ENCODE measurements around the gene CYBRD1.

CYBRD1 gene

DNA sequence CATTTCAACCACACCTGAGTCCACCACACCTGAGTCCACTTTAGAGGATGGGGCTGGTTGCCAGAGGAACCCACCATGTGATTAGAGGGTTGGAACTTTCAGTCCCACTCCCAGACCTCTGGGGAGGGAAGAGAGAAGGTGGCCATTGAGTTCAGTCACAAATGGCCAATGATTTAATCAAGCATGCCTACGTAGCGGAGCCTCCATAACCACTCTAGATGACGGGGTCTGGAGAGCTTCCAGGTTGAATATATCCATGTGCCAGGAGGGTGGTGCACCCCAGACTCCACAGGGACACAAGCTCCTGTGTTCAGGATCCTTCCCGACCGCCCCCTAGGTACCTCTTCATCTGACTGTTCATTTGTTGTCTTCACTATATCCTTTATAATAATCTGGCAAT, 53.3 kb downstream of the CYBRD1 start:
- Histone ChIP-seq H3K27me3 (ENCODE audit: control insufficient read depth in 1 of 2, insufficient read depth in 2 of 2, low read length in 2 of 2) (peaks cover 0 to 2% of the 10 kb centered on the region in 2 donors), H3K9ac (ENCODE audit: low read length in 2 of 2) (no peak overlapping the region), H3K4me3 (ENCODE audit: low read length in 2 of 2) (no peak overlapping the region), H3K4me1 (ENCODE audit: control insufficient read depth, insufficient read depth, low read length) (no peaks in the 10 kb centered on the region), H3K27ac (ENCODE audit: low read length) (no peak overlapping the region), H3K36me3 (ENCODE audit: control insufficient read depth in 2 of 2, insufficient read depth in 2 of 2, low read length in 2 of 2) (no peaks in the 10 kb centered on the region), H3K9me3 (ENCODE audit: control insufficient read depth in 2 of 2, low read length in 2 of 2) (no peaks in the 10 kb centered on the region)

DNA sequence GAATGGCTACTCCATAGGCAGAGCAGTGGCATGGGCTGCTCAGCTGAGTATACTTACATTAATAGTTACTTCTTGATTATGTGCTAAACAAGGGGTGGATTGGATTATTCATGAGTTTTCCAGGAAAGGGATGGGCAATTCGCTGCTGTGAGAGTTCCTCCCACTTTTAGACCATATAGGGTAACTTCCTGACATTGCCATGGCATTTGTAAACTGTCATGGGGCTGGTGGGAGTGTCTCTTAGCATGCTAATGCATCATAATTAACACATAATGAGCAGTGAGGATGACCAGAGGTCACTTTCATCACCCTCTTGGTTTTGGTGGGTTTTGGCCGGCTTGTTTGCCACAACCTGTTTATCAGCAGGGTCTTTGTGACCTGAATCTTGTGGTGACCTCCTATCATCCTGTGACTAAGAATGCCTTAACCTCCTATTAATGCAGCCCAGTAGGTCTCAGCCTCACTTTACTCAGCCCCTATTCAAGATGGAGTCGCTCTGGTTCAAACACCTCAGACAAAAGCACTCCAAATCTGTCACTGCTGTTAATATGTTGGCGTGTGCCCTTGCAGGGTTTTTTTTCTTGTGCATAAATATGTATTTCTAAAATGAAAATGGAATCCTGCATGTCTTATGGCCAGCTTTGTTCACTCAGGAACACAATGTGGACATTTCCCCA, 56.0 kb downstream of the CYBRD1 start:
- no peak overlapping the region for H3K9ac ChIP-seq (ENCODE audit: low read length in 2 of 2)
- no peaks in the 10 kb centered on the region for H3K4me1 ChIP-seq (ENCODE audit: control insufficient read depth, insufficient read depth, low read length)
- H3K27me3 ChIP-seq (ENCODE audit: control insufficient read depth in 1 of 2, insufficient read depth in 2 of 2, low read length in 2 of 2) = peaks cover 0 to 2% of the 10 kb centered on the region in 2 donors
- H3K27ac ChIP-seq (ENCODE audit: low read length) = no peak overlapping the region
- no peaks in the 10 kb centered on the region for H3K9me3 ChIP-seq (ENCODE audit: control insufficient read depth in 2 of 2, low read length in 2 of 2)
- no peaks in the 10 kb centered on the region for H3K36me3 ChIP-seq (ENCODE audit: control insufficient read depth in 2 of 2, insufficient read depth in 2 of 2, low read length in 2 of 2)
- H3K4me3 ChIP-seq (ENCODE audit: low read length in 2 of 2) = no peak overlapping the region

DNA sequence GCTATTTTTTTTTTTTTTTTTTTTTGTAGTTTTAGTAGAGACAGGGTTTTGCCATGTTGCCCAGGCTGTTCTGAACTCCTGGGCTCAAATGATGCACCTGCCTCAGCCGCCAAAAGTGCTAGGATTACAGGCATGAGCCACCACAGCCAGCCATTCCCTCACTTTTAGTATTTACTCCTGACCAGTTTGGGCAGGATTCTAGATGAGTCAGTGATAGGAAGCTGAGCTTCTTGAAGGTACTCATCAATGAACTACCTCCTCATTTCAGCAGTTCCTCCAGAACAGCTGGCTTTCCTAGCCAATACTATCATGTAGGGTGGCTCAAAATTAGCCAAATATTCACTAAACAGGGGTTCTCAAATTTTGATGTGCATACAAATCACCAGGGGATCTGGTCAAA, 57.2 kb downstream of the CYBRD1 start:
- H3K27ac ChIP-seq (ENCODE audit: low read length) = no peak overlapping the region
- H3K4me3 ChIP-seq (ENCODE audit: low read length in 2 of 2) = no peak overlapping the region
- peaks cover 0 to 2% of the 10 kb centered on the region in 2 donors for H3K27me3 ChIP-seq (ENCODE audit: control insufficient read depth in 1 of 2, insufficient read depth in 2 of 2, low read length in 2 of 2)
- no peak overlapping the region for H3K9ac ChIP-seq (ENCODE audit: low read length in 2 of 2)
- no peaks in the 10 kb centered on the region for H3K4me1 ChIP-seq (ENCODE audit: control insufficient read depth, insufficient read depth, low read length)
- no peaks in the 10 kb centered on the region for H3K36me3 ChIP-seq (ENCODE audit: control insufficient read depth in 2 of 2, insufficient read depth in 2 of 2, low read length in 2 of 2)
- no peaks in the 10 kb centered on the region for H3K9me3 ChIP-seq (ENCODE audit: control insufficient read depth in 2 of 2, low read length in 2 of 2)

DNA sequence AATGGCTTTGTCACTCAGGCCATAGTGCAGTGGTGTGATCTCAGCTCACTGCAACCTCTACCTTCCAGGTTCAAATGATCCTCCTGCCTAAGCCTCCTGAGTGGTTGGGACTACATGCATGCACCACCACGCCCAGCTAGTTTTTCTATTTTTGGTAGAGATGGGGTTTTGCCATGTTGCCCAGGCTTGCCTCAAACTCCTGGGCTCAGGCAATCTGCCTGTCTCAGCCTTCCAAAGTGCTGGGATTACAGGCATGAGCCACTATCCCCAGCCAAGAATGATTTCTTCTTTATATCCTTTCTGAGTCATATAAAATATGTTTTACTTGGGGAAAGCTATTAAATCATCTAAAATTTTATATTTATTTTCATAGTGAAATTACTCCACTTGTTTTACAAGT, 61.3 kb downstream of the CYBRD1 start:
- Histone ChIP-seq H3K4me3 (ENCODE audit: low read length in 2 of 2) (no peak overlapping the region), H3K27ac (ENCODE audit: low read length) (no peak overlapping the region), H3K27me3 (ENCODE audit: control insufficient read depth in 1 of 2, insufficient read depth in 2 of 2, low read length in 2 of 2) (peaks cover 0 to 2% of the 10 kb centered on the region in 2 donors), H3K9ac (ENCODE audit: low read length in 2 of 2) (no peak overlapping the region), H3K36me3 (ENCODE audit: control insufficient read depth in 2 of 2, insufficient read depth in 2 of 2, low read length in 2 of 2) (no peaks in the 10 kb centered on the region), H3K9me3 (ENCODE audit: control insufficient read depth in 2 of 2, low read length in 2 of 2) (peaks cover 0 to 4% of the 10 kb centered on the region in 2 donors), H3K4me1 (ENCODE audit: control insufficient read depth, insufficient read depth, low read length) (no peaks in the 10 kb centered on the region)

DNA sequence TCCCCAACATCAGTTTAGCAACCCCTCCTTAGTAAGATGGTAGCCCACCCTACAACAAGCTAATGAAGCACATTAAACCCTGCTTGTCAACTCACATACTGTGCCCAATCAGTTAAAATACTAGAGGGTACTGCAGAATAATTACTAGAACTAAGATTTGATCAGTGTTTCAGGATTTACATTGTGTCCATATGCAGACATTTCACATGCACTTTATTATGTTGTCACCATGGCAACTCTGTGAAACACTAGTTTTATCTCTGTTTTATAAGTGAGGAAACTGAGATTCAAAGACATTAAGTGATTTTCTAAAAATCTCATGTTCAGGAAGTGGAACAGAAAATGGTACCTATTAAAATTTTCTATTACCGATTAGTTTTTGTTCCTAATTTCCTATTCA, 61.7 kb downstream of the CYBRD1 start:
- no peaks in the 10 kb centered on the region for H3K4me1 ChIP-seq (ENCODE audit: control insufficient read depth, insufficient read depth, low read length)
- H3K36me3 ChIP-seq (ENCODE audit: control insufficient read depth in 2 of 2, insufficient read depth in 2 of 2, low read length in 2 of 2) = no peaks in the 10 kb centered on the region

DNA sequence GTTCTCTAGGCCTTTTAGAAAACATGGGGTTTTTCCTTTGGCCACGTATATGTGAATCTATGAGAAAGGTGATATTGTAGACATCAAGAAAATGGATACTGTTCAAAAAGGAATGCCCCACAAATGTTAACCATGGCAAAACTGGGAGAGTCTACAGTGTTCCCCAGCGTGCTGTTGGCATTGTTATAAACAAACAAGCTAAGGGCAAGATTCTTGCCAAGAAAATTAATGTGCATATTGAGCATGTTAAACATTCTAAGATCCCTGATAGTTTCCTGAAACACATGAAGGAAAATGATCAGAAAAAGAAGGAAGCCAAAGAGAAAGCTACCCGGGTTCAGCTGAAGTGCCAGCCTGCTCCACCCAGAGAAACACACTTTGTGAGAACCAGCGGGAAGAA, 64.9 kb downstream of the CYBRD1 start:
- Histone ChIP-seq H3K36me3 (ENCODE audit: control insufficient read depth in 2 of 2, insufficient read depth in 2 of 2, low read length in 2 of 2) (no peaks in the 10 kb centered on the region), H3K4me3 (ENCODE audit: low read length in 2 of 2) (no peak overlapping the region), H3K27me3 (ENCODE audit: control insufficient read depth in 1 of 2, insufficient read depth in 2 of 2, low read length in 2 of 2) (no peaks in the 10 kb centered on the region), H3K4me1 (ENCODE audit: control insufficient read depth, insufficient read depth, low read length) (no peaks in the 10 kb centered on the region), H3K9ac (ENCODE audit: low read length in 2 of 2) (no peak overlapping the region), H3K27ac (ENCODE audit: low read length) (no peak overlapping the region), H3K9me3 (ENCODE audit: control insufficient read depth in 2 of 2, low read length in 2 of 2) (peaks cover 4 to 7% of the 10 kb centered on the region in 2 donors)

More for the DNA sequence above, 61.7 kb downstream of the CYBRD1 start:
- Histone ChIP-seq H3K27me3 (ENCODE audit: control insufficient read depth in 1 of 2, insufficient read depth in 2 of 2, low read length in 2 of 2) (peaks cover 0 to 2% of the 10 kb centered on the region in 2 donors), H3K27ac (ENCODE audit: low read length) (no peak overlapping the region), H3K9ac (ENCODE audit: low read length in 2 of 2) (no peak overlapping the region), H3K4me3 (ENCODE audit: low read length in 2 of 2) (no peak overlapping the region), H3K9me3 (ENCODE audit: control insufficient read depth in 2 of 2, low read length in 2 of 2) (peaks cover 0 to 4% of the 10 kb centered on the region in 2 donors)

DNA sequence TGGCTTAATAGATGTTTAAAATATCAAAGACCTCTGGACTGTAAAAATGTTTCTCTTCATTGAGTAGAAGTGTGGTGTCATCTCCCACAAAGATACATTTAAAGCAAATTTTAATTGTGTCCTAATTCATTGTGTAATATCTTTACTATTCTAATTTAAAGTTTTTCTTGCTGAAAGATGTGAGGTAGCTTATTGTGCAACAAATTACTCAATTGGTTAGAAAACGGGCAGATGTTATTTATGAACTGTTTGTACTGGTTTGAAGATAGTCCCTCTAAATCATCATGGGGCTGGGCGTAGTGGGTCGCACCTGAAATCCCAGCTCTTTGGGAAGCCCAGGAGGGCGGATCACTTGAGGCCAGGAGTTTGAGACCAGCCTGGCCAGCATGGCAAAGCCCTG, 65.3 kb downstream of the CYBRD1 start:
- H3K4me3 ChIP-seq (ENCODE audit: low read length in 2 of 2) = no peak overlapping the region
- no peaks in the 10 kb centered on the region for H3K27me3 ChIP-seq (ENCODE audit: control insufficient read depth in 1 of 2, insufficient read depth in 2 of 2, low read length in 2 of 2)
- no peaks in the 10 kb centered on the region for H3K36me3 ChIP-seq (ENCODE audit: control insufficient read depth in 2 of 2, insufficient read depth in 2 of 2, low read length in 2 of 2)
- H3K4me1 ChIP-seq (ENCODE audit: control insufficient read depth, insufficient read depth, low read length) = no peaks in the 10 kb centered on the region
- H3K9me3 ChIP-seq (ENCODE audit: control insufficient read depth in 2 of 2, low read length in 2 of 2) = peaks cover 4 to 7% of the 10 kb centered on the region in 2 donors
- no peak overlapping the region for H3K9ac ChIP-seq (ENCODE audit: low read length in 2 of 2)
- H3K27ac ChIP-seq (ENCODE audit: low read length) = no peak overlapping the region

DNA sequence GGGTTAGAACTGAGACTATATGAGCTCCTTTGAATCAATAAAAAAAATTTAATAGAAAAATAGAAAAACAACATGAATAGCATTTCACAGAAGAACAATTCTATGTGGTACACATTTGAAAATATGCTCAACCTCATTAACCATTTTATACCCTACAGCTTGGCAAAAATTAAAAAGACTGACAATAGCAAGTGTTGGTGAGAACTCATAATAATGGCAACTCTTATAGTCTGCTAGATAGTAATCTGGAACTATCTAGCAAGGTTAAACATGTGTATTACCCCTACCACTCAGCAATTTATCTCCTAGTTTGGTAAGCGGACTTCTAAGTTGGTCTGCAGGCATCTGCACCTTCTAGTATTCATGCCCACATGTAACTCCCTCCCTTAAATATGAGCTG, 67.8 kb downstream of the CYBRD1 start:
- H3K27ac ChIP-seq (ENCODE audit: low read length) = no peak overlapping the region
- no peak overlapping the region for H3K9ac ChIP-seq (ENCODE audit: low read length in 2 of 2)
- no peaks in the 10 kb centered on the region for H3K27me3 ChIP-seq (ENCODE audit: control insufficient read depth in 1 of 2, insufficient read depth in 2 of 2, low read length in 2 of 2)

DNA sequence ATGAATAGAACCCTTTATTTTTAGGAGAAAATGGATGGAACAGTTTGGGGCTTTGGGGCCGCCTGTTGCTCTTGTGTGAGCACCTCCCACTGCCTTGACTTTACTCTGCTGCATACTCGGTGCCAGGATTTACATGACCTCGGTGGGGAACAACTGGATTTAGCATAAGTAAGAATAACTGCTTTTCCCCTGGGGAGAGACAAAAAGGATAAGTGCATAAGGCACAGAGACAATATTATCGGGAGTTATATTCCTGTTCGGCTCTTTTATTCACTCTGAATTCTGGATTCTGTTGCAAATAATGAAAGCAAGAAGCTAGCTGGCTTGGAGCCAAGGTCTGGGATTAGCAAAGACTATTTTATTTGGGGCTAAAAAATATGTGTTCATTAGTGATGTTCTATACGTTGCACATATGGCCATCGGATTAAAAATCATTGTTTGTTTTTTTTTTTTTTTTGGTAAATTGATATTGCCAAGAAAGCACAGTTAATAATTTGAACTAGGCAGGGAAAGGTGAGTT, 69.8 kb downstream of the CYBRD1 start:
- H3K27me3 ChIP-seq (ENCODE audit: control insufficient read depth in 1 of 2, insufficient read depth in 2 of 2, low read length in 2 of 2) = no peaks in the 10 kb centered on the region
- no peaks in the 10 kb centered on the region for H3K36me3 ChIP-seq (ENCODE audit: control insufficient read depth in 2 of 2, insufficient read depth in 2 of 2, low read length in 2 of 2)
- H3K9me3 ChIP-seq (ENCODE audit: control insufficient read depth in 2 of 2, low read length in 2 of 2) = peaks cover 0 to 7% of the 10 kb centered on the region in 2 donors
- H3K4me3 ChIP-seq (ENCODE audit: low read length in 2 of 2) = no peak overlapping the region
- no peaks in the 10 kb centered on the region for H3K4me1 ChIP-seq (ENCODE audit: control insufficient read depth, insufficient read depth, low read length)
- H3K27ac ChIP-seq (ENCODE audit: low read length) = no peak overlapping the region
- no peak overlapping the region for H3K9ac ChIP-seq (ENCODE audit: low read length in 2 of 2)

More for the DNA sequence above, 67.8 kb downstream of the CYBRD1 start:
- Histone ChIP-seq H3K4me1 (ENCODE audit: control insufficient read depth, insufficient read depth, low read length) (no peaks in the 10 kb centered on the region), H3K9me3 (ENCODE audit: control insufficient read depth in 2 of 2, low read length in 2 of 2) (peaks cover 3 to 7% of the 10 kb centered on the region in 2 donors), H3K36me3 (ENCODE audit: control insufficient read depth in 2 of 2, insufficient read depth in 2 of 2, low read length in 2 of 2) (no peaks in the 10 kb centered on the region), H3K4me3 (ENCODE audit: low read length in 2 of 2) (no peak overlapping the region)

DNA sequence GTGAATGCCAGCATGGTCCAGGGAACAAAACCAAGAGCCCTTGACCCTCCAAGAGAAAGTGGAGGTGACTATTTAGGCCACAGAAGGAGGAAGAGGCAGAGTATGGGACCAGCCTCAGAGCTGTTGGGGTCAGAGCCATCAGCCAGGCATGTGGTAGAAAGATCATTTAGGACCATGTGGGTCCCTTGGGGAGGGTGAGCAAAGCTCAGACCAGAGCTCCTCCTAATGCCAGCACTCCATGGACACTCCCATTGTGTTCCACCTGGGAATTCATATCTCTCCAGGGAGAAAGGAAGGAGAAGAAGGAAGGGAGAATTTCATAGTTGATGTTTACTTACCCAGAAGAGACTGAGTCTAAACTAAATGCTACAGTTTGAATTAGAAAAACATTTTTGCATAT, 73.2 kb downstream of the CYBRD1 start:
- Histone ChIP-seq H3K27me3 (ENCODE audit: control insufficient read depth in 1 of 2, insufficient read depth in 2 of 2, low read length in 2 of 2) (no peaks in the 10 kb centered on the region), H3K4me3 (ENCODE audit: low read length in 2 of 2) (no peak overlapping the region), H3K9ac (ENCODE audit: low read length in 2 of 2) (no peak overlapping the region), H3K27ac (ENCODE audit: low read length) (no peak overlapping the region), H3K9me3 (ENCODE audit: control insufficient read depth in 2 of 2, low read length in 2 of 2) (peaks cover 0 to 4% of the 10 kb centered on the region in 2 donors), H3K4me1 (ENCODE audit: control insufficient read depth, insufficient read depth, low read length) (no peaks in the 10 kb centered on the region), H3K36me3 (ENCODE audit: control insufficient read depth in 2 of 2, insufficient read depth in 2 of 2, low read length in 2 of 2) (no peaks in the 10 kb centered on the region)

DNA sequence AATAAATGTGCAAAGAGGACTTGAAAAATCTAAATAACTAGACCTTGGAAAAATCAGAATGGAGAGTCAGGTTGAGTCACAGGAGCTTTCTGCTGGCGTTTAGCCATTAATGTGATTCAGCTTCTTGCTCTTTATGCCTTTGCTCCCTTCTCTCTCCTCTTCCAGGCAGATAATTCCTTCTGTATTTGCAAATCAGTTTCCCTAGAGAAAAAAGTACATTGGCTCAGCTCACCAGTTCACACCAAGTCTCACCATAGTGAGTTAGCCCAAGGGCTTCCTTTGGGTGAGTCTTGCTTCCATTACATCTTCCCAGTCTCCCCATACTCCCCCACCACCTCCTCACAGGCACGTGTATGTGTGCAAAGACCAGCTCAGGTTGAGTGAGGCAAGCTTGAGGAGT, 73.6 kb downstream of the CYBRD1 start:
- Histone ChIP-seq H3K4me3 (ENCODE audit: low read length in 2 of 2) (no peak overlapping the region), H3K27me3 (ENCODE audit: control insufficient read depth in 1 of 2, insufficient read depth in 2 of 2, low read length in 2 of 2) (no peaks in the 10 kb centered on the region), H3K36me3 (ENCODE audit: control insufficient read depth in 2 of 2, insufficient read depth in 2 of 2, low read length in 2 of 2) (no peaks in the 10 kb centered on the region), H3K27ac (ENCODE audit: low read length) (no peak overlapping the region), H3K9ac (ENCODE audit: low read length in 2 of 2) (no peak overlapping the region), H3K9me3 (ENCODE audit: control insufficient read depth in 2 of 2, low read length in 2 of 2) (no peaks in the 10 kb centered on the region), H3K4me1 (ENCODE audit: control insufficient read depth, insufficient read depth, low read length) (no peaks in the 10 kb centered on the region)

Data from stomach smooth muscle (tissue), 2 donors.